Thoracic aorta (tissue), 2 donors: ENCODE measurements around the gene KIF1B. TPM values are rescaled to one million over a fixed set of nuclear protein-coding genes. Genes with fewer than 3 reads are reported as not detected.
A peak's percentile ranks its signal among the peaks of the same experiment; 100 is the strongest.
"Not testable (repeated sequence)": the region's sequence is repeated elsewhere in the genome, so short reads cannot be mapped to it uniquely, and the experiment has no call there.

Experiments used
- ATAC-seq: fragments of 150-250 bp; one replicate; pipeline ENCODE4 v1.8.0; 2017; ENCODE audit warnings: low read depth; ENCODE audit not compliant: insufficient number of reproducible peaks, low FRiP score
- DNase-seq: peaks from one replicate; pipeline ENCODE4 v3.0.0-alpha.2; 2020; ENCODE audit warnings: low spot score
- H3K27ac ChIP-seq, 2 donors: fragments of 200-600 bp; sonication (generic); 1 replicate in 1 of 2; 2 replicates in 1 of 2; pipeline ENCODE4 v1.5.1; 2016; ENCODE audit warnings: mild to moderate bottlenecking in 2 of 2, moderate library complexity in 2 of 2
- H3K27me3 ChIP-seq: fragments of 200-600 bp; sonication (generic); replicated peaks from 2 replicates; pipeline ENCODE4 v1.6.0; 2016; ENCODE audit warnings: mild to moderate bottlenecking; ENCODE audit not compliant: insufficient read depth
- H3K36me3 ChIP-seq: fragments of 200-600 bp; sonication (generic); one replicate; pipeline ENCODE4 v1.5.1; 2016
- H3K4me1 ChIP-seq, 2 donors: fragments of 200-600 bp; sonication (generic); 1 replicate in 1 of 2; 2 replicates in 1 of 2; pipeline versions ENCODE4 v1.5.1 to v1.6.0; 2016; ENCODE audit warnings: low read depth in 2 of 2, mild to moderate bottlenecking in 1 of 2; ENCODE audit not compliant: control insufficient read depth in 1 of 2
- H3K4me3 ChIP-seq: fragments of 200-600 bp; sonication (generic); 2 replicates; pipeline ENCODE4 v1.5.1; 2016; ENCODE audit warnings: mild to moderate bottlenecking
- H3K9me3 ChIP-seq: fragments of 200-600 bp; sonication (generic); 2 replicates; pipeline ENCODE4 v1.5.1; 2016
- total RNA-seq, 2 donors: library from RNA; depleted of rRNA; stranded (reverse); fragments of >200 nt; gene quantifications; one replicate each; pipeline versions ENCODE4 v1.1.0 to v1.2.3, GENCODE V29; 2016
- TF ChIP-seq, protein P1 (sequence below): fragments of 200-600 bp; sonication (generic); IDR thresholded peaks from one replicate; pipeline ENCODE4 v1.5.1; 2019; ENCODE audit warnings: antibody characterized with exemption

The KIF1B gene
- total RNA-seq, 2 donors from 2014 or later = 40.1 to 64.3 TPM

DNA sequence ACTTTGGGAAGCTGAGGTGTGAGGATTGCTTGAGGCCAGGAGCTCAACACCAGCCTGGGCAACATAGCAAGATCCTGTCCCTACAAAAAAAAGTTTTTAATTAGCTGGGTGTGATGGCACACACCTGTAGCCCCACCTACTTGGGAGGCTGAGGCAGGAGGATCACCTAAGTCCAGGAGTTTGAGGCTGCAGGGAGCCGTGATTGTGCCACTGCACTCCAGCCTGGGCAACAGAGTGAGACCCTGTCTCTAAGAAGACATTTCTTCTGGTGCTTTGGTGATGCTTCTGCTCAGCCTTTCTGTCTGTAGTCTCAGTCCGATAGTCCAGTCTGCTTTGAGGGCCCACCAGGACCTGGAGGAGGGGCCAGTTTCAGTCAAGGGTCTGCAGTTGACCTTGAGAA lies 196.8 kb downstream of the KIF1B start:
- ATAC-seq (no peak), DNase-seq (no peak)
- Histone ChIP-seq H3K9me3 (no peaks in the 10 kb centered on the region), H3K4me1 (no peaks in the 10 kb centered on the region), H3K4me3 (no peak overlapping the region), H3K27me3 (no peaks in the 10 kb centered on the region), H3K36me3 (peaks cover 59% of the 10 kb centered on the region), H3K27ac (no peak overlapping the region)
- TF ChIP-seq, protein P1, sequence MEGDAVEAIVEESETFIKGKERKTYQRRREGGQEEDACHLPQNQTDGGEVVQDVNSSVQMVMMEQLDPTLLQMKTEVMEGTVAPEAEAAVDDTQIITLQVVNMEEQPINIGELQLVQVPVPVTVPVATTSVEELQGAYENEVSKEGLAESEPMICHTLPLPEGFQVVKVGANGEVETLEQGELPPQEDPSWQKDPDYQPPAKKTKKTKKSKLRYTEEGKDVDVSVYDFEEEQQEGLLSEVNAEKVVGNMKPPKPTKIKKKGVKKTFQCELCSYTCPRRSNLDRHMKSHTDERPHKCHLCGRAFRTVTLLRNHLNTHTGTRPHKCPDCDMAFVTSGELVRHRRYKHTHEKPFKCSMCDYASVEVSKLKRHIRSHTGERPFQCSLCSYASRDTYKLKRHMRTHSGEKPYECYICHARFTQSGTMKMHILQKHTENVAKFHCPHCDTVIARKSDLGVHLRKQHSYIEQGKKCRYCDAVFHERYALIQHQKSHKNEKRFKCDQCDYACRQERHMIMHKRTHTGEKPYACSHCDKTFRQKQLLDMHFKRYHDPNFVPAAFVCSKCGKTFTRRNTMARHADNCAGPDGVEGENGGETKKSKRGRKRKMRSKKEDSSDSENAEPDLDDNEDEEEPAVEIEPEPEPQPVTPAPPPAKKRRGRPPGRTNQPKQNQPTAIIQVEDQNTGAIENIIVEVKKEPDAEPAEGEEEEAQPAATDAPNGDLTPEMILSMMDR = no peak

DNA sequence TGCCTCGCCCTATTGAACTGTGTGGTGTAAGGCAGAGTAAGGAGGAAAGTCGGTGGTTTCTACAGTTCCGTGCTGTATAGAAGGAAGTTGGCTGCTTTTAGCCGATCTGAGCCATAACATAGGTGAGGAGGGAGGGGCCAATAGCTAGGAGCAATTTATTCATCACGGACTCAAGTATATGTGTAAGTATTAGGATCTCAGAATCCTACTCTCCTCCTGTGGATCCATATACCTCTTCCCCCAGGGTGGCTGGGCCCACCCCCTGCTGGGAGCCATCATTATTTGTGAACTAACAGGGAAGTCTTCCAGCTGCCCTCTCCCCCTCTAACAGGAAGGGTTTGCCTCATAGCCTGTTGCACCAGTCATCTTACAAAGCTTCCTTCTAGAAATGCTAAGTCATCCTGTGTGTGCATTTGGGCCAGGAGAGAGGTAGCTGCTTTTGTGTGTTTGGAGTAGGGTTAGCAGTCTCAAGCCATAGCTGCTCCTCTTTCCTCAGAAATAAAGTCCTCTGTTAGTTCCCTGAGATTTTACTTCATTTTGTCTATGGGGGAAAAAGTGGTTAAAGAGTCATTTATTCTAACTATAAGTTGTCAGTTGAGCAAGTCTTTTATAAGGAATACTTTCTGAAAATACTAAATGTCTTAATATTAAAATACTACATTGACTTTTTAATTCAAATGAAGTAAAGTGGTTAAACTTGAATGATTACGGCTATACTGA lies 205.0 kb downstream of the KIF1B start:
- DNase-seq (no peak), ATAC-seq (no peak)
- Histone ChIP-seq H3K9me3 (no peaks in the 10 kb centered on the region), H3K27me3 (no peaks in the 10 kb centered on the region), H3K4me3 (no peak overlapping the region), H3K4me1 (no peaks in the 10 kb centered on the region), H3K36me3 (peaks cover 60% of the 10 kb centered on the region), H3K27ac (peak overlapping the region in 1 of 2 donors; percentile 43)
- TF ChIP-seq, protein P1 = no peak

DNA sequence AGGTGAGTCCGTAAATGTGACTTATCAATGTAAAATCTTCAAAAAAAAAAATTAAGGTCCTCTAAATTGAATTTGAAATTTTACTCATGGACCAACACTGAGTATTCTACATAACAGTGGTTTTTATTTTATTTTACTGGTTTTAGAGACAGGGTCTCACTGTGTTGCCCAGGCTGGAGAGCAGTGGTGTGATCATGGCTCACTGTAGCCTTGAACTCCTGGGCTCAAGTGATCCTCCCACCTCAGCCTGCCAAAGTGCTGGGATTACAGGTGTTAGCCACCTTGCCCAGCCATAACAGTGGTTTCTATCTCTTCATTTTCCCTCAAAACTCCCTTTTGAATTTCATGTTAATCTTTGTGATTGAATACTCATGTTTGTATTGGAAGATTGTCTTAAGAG lies 205.6 kb downstream of the KIF1B start:
- H3K36me3 ChIP-seq = peaks cover 65% of the 10 kb centered on the region
- not testable (repeated sequence) for H3K27me3 ChIP-seq, H3K9me3 ChIP-seq, DNase-seq, H3K4me1 ChIP-seq, ATAC-seq, H3K4me3 ChIP-seq
- peak overlapping the region in 1 of 2 donors; percentile 43 for H3K27ac ChIP-seq

DNA sequence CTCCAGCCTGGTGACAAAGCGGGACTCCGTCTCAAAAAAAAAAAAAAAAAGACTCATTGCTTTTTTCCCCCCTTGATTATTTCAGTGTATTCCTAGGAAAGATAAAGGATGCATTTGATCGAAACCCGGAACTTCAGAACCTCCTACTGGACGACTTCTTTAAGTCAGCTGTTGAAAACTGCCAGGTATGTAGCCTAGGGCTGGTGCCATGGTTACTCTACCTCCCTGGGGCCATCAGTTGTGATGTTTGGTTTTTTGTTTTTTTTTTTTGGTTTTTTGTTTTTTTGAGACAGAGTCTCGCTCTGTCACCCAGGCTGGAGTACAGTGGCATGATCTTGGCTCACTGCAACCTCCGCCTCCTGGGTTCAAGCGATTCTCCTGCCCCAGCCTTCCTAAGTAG lies 208.4 kb downstream of the KIF1B start:
- H3K36me3 ChIP-seq = peaks cover 48% of the 10 kb centered on the region
- H3K27me3 ChIP-seq, H3K27ac ChIP-seq, ATAC-seq, DNase-seq, H3K4me1 ChIP-seq, H3K9me3 ChIP-seq, H3K4me3 ChIP-seq: not testable (repeated sequence)

DNA sequence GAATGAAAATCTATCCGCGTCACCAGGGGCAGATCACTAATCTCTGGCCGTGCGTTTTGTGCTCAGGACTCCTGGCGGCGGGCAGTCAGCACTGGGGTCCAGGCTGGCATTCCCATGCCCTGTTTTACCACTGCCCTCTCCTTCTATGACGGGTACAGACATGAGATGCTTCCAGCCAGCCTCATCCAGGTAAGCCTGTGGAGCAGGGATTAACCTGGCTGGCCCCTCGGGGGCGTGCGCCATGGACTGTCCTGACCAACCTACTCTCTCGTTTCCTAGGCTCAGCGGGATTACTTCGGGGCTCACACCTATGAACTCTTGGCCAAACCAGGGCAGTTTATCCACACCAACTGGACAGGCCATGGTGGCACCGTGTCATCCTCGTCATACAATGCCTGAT lies 209.0 kb downstream of the KIF1B start:
- Histone ChIP-seq H3K4me1 (no peaks in the 10 kb centered on the region), H3K36me3 (peaks cover 44% of the 10 kb centered on the region), H3K9me3 (no peaks in the 10 kb centered on the region), H3K4me3 (no peak overlapping the region), H3K27ac (no peak overlapping the region), H3K27me3 (no peaks in the 10 kb centered on the region)
- TF ChIP-seq, protein P1 = no peak
- no peak for DNase-seq
- no peak for ATAC-seq

DNA sequence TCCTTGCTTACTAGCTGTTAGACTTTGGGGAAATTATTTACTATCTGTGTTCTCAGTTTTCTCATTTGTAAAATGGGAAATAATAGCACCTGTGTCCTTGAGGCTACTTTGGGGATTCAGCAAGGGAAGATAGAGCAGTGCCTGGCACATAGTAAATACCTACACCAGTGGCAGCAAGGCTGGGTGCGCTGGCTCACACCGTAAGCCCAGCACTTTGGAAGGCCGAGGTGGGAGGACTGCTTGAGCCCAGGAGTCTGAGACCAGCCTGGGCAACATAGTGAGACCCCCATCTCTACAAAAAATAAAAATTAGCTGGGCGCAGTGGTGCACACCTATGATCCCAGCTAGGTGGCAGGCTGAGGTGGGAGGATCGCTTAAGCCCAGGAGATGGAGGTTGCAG lies 211.3 kb downstream of the KIF1B start:
- DNase-seq (no peak), ATAC-seq (no peak)
- H3K27ac ChIP-seq = no peak overlapping the region
- peaks cover 36% of the 10 kb centered on the region for H3K36me3 ChIP-seq
- H3K9me3 ChIP-seq = no peaks in the 10 kb centered on the region
- no peak overlapping the region for H3K4me3 ChIP-seq
- no peaks in the 10 kb centered on the region for H3K27me3 ChIP-seq
- no peaks in the 10 kb centered on the region for H3K4me1 ChIP-seq
- TF ChIP-seq, protein P1 = no peak
